ENCODE data around the gene PSTK.

The PSTK gene

DNA sequence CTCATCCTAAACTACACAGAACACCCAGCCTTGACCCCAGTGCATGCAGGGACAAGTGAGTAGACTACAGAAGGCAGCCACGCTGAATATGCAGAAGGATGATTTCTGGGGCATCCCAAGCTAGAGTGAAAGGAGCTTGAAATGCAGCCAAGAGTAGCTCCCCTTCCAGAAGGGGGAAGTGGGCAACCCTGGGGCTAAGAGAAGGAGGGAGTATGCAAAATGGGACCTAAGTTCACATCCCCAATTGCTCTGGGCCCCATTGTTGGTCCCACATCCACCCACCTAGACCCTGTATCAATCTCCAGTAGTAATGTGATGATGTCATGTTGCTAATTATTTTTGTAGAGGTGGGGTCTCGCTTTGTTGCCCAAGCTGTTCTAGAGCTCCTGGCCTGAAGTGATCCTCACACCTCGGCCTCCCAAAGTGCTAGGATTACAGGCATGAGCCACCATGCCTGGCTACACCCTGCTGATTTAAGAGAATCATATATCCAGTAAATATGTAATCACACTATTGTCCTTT, 5.6 kb upstream of the PSTK start:
- Mint-ChIP-seq H3K4me1 (ENCODE audit: low read depth) (no peaks in the 10 kb centered on the region), H3K9me3 (no peaks in the 10 kb centered on the region), H3K27ac (no peak overlapping the region), H3K4me3 (no peak overlapping the region), H3K27me3 (peaks cover 11% of the 10 kb centered on the region), H3K36me3 (ENCODE audit: low read depth) (no peaks in the 10 kb centered on the region)
- DNase-seq = no peak

DNA sequence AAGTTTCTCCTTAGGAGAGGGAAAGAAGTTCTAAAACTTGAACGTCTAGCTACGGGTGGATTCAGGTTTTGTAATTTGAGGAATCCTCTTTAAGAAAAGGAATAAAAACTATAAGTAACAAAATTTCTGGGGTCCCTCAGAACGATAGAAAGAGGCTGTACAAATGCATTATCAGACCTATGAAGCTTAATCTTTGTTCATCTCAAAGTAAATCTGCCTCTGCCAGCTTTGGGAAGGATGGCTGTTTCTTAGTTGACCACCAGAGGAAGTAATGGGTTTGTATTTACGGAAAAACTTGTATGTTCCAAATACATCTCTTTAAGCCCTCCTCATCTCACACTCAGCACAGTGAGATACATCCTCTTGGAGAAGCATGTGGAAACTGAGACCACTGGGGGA, 864 bp downstream of the PSTK start:
- Mint-ChIP-seq H3K36me3 (ENCODE audit: low read depth) (peaks cover 24% of the 10 kb centered on the region), H3K9me3 (no peaks in the 10 kb centered on the region), H3K27ac (peak overlapping the region; percentile 96), H3K4me3 (peak overlapping the region; percentile 85), H3K27me3 (no peaks in the 10 kb centered on the region), H3K4me1 (ENCODE audit: low read depth) (peaks cover 21% of the 10 kb centered on the region)
- DNase-seq = no peak

DNA sequence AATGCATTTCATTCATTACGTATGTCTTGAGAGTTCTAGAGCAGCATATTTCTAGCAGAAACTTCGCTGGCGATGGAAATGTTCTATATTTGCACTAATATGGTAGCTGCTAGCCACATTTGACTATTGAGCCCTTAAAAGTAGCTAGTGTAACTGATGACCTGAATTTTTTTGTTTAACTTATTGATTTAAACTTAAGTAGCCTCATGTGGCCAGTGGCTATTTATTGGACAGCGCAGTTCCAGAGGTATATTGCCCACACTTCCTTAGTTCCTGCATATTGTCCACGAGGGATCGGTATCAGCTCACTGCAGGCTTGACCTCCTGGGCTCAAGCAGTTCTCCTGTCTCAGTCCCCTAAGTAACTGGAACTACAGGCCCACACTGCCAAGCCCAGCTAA, 3.7 kb downstream of the PSTK start:
- Mint-ChIP-seq H3K4me3 (no peak overlapping the region), H3K36me3 (ENCODE audit: low read depth) (peaks cover 46% of the 10 kb centered on the region), H3K4me1 (ENCODE audit: low read depth) (peaks cover 24% of the 10 kb centered on the region), H3K9me3 (no peaks in the 10 kb centered on the region), H3K27me3 (no peaks in the 10 kb centered on the region), H3K27ac (no peak overlapping the region)
- DNase-seq = no peak

DNA sequence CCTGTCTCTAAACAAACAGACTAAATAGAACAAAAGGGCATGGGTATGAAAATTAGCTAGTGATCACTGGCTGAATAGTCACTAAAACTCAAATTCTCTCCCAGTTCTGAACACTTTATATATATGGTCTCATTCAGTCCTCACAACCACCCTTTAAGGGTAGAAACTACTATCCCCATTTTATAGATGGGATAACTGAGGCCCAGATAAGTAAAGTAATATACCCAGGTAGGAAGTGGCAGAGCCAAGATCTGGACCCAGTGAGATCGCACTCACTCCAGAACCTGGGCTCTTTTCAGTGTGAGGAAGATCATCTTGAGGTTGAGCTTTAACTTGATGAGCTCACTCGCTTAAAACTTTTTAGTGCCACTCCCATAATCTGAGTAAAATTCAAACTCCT, 4.5 kb downstream of the PSTK start:
- H3K27ac Mint-ChIP-seq = no peak overlapping the region

DNA sequence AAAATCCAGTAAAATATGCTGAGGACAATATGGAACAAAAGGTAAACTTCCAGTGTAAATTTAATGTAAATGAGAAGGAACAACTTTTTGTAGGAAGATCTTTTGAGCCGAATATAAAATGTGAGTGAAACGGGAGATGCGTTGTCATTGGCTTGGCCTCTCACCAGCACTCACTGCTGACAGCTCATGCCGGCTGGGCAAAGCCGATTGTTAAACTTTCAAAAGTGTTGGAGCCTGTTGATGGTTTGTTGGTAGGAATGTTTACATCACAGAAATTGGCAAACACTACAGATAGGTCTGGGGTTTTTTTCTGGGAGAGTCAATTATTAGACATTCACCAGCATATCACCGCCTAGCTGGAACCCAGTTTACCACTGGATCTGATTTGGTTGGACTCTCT, 6.1 kb downstream of the PSTK start:
- Mint-ChIP-seq H3K4me1 (ENCODE audit: low read depth) (peaks cover 11% of the 10 kb centered on the region), H3K27ac (no peak overlapping the region), H3K27me3 (no peaks in the 10 kb centered on the region), H3K9me3 (no peaks in the 10 kb centered on the region), H3K36me3 (ENCODE audit: low read depth) (peaks cover 58% of the 10 kb centered on the region), H3K4me3 (no peak overlapping the region)
- DNase-seq = no peak

More for the DNA sequence above, 4.5 kb downstream of the PSTK start:
- Mint-ChIP-seq H3K4me1 (ENCODE audit: low read depth) (peaks cover 23% of the 10 kb centered on the region), H3K27me3 (no peaks in the 10 kb centered on the region), H3K9me3 (no peaks in the 10 kb centered on the region), H3K4me3 (no peak overlapping the region), H3K36me3 (ENCODE audit: low read depth) (peaks cover 46% of the 10 kb centered on the region)
- no peak for DNase-seq

DNA sequence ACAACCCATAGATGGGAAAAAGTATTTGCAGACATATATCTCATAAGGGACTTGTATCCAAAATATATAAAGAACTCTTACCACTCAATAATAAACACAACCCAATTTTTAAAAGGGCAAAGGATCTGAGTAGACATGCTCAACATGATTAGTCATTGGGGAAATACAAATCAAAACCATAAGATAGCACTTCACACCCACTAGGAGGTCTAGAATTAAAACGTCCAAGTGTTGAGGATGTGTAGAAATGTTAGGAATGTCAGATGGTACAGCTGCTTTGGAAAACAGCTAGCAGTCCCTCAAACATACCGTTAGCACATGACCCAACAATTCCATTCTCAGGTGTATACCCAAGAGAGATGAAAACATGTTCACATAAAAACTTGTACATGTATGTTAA, 8.3 kb downstream of the PSTK start:
- peaks cover 68% of the 10 kb centered on the region for H3K36me3 Mint-ChIP-seq (ENCODE audit: low read depth)
- peaks cover 6% of the 10 kb centered on the region for H3K4me1 Mint-ChIP-seq (ENCODE audit: low read depth)
- H3K27ac Mint-ChIP-seq = no peak overlapping the region
- DNase-seq = no peak
- no peaks in the 10 kb centered on the region for H3K27me3 Mint-ChIP-seq
- no peak overlapping the region for H3K4me3 Mint-ChIP-seq
- no peaks in the 10 kb centered on the region for H3K9me3 Mint-ChIP-seq

DNA sequence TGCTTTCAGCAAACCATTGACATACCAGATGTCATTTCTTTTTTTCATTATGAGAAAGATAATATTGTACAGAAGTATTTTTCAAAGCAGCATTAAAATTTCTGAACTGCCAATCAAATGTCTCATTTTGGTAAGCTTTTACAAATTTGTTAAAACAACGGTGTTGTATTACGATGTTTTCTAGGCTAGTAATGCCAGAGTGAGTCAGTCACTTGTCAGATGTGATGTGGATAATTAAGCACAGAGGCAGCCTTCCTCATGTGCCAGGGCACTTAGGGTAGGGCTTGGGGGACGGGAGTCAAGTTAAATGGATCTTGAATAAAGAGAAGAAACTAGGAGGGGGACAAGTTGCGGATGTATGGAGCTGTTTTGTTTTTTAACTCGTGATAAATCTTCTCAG, 10.1 kb downstream of the PSTK start:
- no peak overlapping the region for H3K4me3 Mint-ChIP-seq
- H3K9me3 Mint-ChIP-seq = no peaks in the 10 kb centered on the region
- DNase-seq = no peak
- peaks cover 6% of the 10 kb centered on the region for H3K4me1 Mint-ChIP-seq (ENCODE audit: low read depth)
- peaks cover 70% of the 10 kb centered on the region for H3K36me3 Mint-ChIP-seq (ENCODE audit: low read depth)
- H3K27me3 Mint-ChIP-seq = no peaks in the 10 kb centered on the region
- peak overlapping the region; percentile 58 for H3K27ac Mint-ChIP-seq

DNA sequence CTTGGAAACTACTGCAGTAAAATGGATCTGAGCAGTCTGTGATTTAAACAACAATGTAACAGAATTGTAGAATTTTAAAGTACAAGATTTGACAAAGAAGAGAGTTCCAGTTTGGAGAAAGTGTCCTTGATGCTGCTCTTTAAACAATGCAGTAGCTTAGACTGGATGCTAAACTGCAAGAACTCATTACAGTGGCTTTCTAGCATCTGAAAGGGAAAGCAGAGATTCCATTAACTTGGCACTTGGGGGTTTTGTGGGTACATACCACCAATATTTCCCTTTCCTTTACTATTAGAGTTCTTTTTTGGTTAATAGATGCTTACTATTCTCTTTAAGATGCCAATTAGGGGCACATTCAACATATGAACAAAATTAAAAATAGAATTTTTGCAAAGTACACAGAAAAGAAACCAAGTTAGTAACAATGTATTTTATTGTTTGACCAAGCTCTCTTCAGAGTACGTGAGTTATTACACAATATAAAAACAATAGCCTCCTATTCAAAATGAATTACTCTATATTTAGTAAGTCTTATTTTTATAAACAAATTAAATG, 11.9 kb downstream of the PSTK start:
- Mint-ChIP-seq H3K4me3 (no peak overlapping the region), H3K27me3 (no peaks in the 10 kb centered on the region), H3K9me3 (no peaks in the 10 kb centered on the region), H3K36me3 (ENCODE audit: low read depth) (peaks cover 71% of the 10 kb centered on the region), H3K27ac (peak overlapping the region; percentile 44), H3K4me1 (ENCODE audit: low read depth) (peaks cover 6% of the 10 kb centered on the region)
- DNase-seq = no peak

DNA sequence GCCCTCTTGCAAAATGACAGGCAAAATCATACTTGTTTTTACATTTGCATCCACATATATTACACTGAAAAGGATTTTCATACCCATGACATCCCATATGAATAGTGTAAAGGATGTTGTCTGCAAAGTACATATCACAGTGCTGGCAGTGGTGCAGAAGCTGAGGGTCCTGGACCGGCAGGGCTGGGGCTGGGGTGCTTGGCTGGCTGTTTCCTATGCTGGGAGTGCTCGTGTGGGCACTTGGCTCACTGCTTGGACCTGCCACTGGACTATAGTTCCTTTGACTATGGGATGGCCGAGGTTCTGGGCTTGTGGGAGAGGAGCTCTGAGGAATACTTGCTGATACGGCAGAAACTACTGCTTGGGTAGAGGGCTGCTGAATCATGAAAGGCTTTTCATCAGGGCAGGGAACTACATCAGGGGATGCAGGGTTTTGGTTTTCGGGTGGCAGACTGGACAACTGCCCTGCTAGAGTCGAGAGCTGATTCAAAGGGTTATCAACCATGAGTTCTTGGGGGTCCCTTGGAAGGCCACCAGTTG, 13.7 kb downstream of the PSTK start:
- Mint-ChIP-seq H3K9me3 (no peaks in the 10 kb centered on the region), H3K4me3 (no peak overlapping the region), H3K36me3 (ENCODE audit: low read depth) (peaks cover 74% of the 10 kb centered on the region), H3K4me1 (ENCODE audit: low read depth) (peaks cover 8% of the 10 kb centered on the region), H3K27ac (peak overlapping the region; percentile 52), H3K27me3 (no peaks in the 10 kb centered on the region)
- DNase-seq = no peak

DNA sequence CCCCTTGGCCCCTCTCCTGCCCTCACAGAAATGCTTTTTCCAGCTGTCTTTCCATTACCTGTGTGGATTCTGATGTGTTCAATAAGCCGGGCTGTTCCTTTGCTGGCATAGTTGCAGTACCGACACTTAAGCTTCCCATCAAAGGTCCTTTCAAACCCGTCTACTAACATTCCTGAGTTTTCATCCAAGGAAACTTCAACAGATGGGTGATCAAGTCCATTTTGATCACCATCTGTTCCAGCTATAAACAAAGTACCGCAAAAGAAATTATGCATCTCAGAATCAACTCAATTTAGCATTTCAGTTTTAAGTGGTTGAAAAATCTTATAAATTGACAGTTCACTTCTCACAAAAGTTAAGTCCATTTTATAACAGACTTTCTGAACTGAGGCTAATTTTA, 15.7 kb downstream of the PSTK start:
- DNase-seq = no peak
- Mint-ChIP-seq H3K9me3 (no peaks in the 10 kb centered on the region), H3K4me3 (no peak overlapping the region), H3K27ac (peak overlapping the region; percentile 45), H3K4me1 (ENCODE audit: low read depth) (peaks cover 25% of the 10 kb centered on the region), H3K27me3 (no peaks in the 10 kb centered on the region), H3K36me3 (ENCODE audit: low read depth) (peaks cover 76% of the 10 kb centered on the region)

DNA sequence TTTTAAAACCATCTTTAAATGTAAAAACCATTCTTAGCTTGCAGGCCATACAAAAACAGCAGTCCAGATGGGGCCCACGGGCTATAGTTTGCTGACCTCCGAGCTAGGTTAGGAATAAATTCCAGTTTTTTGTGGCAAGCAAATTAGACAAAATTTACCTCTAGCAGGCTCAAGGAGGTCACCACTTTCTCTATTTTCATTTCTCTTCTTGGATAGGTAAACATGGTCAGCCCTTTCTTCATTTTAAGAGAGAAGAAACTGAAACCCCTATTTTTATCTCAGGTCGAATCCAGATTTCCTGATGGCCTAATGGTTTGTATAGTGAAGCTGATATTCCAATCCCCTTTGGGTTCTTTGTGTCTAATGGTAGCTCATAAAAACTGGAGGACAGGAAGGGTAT, 17.7 kb downstream of the PSTK start:
- no peaks in the 10 kb centered on the region for H3K27me3 Mint-ChIP-seq
- peaks cover 74% of the 10 kb centered on the region for H3K36me3 Mint-ChIP-seq (ENCODE audit: low read depth)
- H3K9me3 Mint-ChIP-seq = no peaks in the 10 kb centered on the region
- H3K4me3 Mint-ChIP-seq = no peak overlapping the region
- H3K4me1 Mint-ChIP-seq (ENCODE audit: low read depth) = peaks cover 31% of the 10 kb centered on the region
- no peak for DNase-seq
- peak overlapping the region; percentile 61 for H3K27ac Mint-ChIP-seq

DNA sequence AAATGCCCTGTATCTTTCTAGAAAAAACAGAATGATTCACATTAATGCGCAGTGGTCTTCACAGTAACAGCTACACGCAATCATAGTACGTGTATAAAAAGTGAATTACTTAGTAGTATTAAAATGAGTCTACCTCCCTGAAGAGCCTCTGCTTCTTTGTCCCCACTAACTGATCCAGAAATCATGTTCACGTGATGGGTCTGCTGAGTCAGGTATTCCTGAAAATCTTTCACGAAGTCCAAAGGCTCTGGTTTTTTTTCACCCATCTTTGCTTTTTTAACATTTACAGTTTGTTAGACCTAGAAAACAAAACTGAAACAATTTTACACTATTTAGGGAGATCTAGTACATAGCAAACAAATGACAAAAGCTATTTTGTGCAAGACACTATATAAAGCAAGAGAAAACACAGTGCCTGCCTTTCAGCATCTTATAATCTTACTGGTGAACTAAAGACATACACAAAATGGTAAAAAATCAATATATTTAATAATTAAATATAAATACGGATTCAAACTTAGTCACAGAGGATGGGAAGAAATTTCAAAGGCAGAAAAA, 18.2 kb downstream of the PSTK start:
- DNase-seq = no peak
- Mint-ChIP-seq H3K4me1 (ENCODE audit: low read depth) (peaks cover 32% of the 10 kb centered on the region), H3K9me3 (no peaks in the 10 kb centered on the region), H3K27ac (peak overlapping the region; percentile 61), H3K27me3 (no peaks in the 10 kb centered on the region), H3K4me3 (no peak overlapping the region), H3K36me3 (ENCODE audit: low read depth) (peaks cover 73% of the 10 kb centered on the region)

DNA sequence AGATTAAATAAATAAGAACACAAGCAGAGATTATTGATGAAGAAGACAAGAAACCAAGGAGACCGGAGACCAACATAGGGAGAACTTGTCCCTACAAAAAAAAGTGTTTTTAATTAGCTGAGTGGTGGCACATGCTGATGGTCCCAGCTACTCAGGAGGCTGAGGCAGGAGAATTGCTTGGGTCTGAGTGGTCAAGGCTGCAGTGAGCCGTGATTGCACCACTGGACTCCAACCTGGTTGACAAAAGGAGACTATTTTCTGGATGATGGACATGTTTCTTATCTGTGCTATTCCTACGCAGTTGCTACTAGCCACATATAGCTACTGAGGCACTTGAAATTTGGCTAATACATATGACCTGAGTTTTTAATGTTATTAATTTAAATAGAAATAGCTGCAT, 18.7 kb downstream of the PSTK start:
- Mint-ChIP-seq H3K27ac (peak overlapping the region; percentile 57), H3K4me1 (ENCODE audit: low read depth) (peaks cover 37% of the 10 kb centered on the region), H3K36me3 (ENCODE audit: low read depth) (peaks cover 73% of the 10 kb centered on the region), H3K27me3 (no peaks in the 10 kb centered on the region), H3K4me3 (no peak overlapping the region), H3K9me3 (no peaks in the 10 kb centered on the region)
- DNase-seq = no peak

DNA sequence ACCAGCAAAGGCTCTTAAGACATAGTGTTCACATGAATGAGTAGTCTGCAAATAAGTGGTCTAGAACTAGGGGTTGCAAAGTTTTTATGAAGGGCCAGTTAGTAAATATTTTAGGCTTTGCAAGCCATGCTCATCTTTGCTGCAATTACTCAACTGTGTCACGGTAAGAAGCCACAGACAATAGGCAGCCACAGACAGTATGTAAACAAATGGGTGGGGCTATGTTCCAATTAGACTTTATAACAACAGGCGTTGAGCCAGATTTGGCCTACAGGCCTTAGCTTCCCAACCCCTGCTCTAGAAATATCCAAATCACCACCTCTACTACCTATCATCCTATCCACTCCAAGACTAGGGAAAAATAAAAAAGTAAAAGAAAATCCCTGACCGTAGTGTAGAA, 19.1 kb downstream of the PSTK start:
- H3K4me1 Mint-ChIP-seq (ENCODE audit: low read depth) = peaks cover 41% of the 10 kb centered on the region
- H3K9me3 Mint-ChIP-seq = no peaks in the 10 kb centered on the region
- no peaks in the 10 kb centered on the region for H3K27me3 Mint-ChIP-seq
- no peak overlapping the region for H3K4me3 Mint-ChIP-seq
- peak overlapping the region; percentile 57 for H3K27ac Mint-ChIP-seq
- peaks cover 72% of the 10 kb centered on the region for H3K36me3 Mint-ChIP-seq (ENCODE audit: low read depth)
- DNase-seq = no peak

DNA sequence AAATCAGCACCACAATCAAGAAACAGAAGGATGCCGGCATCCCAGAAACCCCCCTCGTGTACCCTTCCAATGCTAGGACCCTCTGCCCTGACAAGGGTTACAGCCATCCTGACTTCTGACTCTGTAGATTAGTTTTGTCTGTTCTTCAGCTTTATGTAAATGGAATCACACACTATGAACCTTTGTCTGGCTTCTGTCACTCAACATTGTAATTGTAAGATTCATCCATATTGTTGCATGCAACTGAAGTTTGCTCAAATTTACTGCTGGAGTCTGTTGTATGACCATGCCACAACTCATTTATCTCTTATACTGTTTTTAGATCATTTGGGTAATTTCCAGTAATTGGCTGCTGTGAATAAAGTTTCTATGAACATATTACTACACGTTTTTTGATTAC, 20.0 kb downstream of the PSTK start:
- Mint-ChIP-seq H3K4me3 (no peak overlapping the region), H3K27ac (peak overlapping the region; percentile 42), H3K9me3 (no peaks in the 10 kb centered on the region), H3K27me3 (no peaks in the 10 kb centered on the region), H3K4me1 (ENCODE audit: low read depth) (peaks cover 46% of the 10 kb centered on the region), H3K36me3 (ENCODE audit: low read depth) (peaks cover 71% of the 10 kb centered on the region)
- DNase-seq = no peak
